IPS-11a (cell line): Measurements from ENCODE around the gene ZNF362.
"Not testable (repeated sequence)": the region's sequence is repeated elsewhere in the genome, so short reads cannot be mapped to it uniquely, and the experiment has no call there.

ENCODE experiments used
- H3K4me3 ChIP-seq: one replicate; pipeline ENCODE4 v1.5.1; 2013; ENCODE audit warnings: low read depth, low read length, control low read depth

The ZNF362 gene

DNA sequence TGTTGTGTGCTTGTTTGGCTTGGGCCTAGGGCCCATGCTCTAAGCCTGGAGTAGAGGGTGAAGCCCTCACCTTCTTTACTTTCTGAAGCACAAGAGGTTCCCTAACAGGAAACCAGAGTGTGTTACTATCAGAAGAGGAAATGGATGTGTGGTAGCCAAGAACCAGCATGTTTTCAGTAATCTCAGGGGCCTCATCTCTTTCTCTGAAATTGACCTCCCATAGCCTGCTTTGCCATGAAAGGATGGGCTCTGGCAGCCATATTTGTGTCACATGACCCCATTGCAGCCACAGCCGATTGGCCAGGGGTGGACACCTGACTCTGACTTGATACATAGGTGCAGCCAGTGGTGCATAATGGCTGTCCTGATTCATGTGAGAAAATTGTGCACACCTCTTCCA lies 46.0 kb downstream of the ZNF362 start:
- no peak overlapping the region for H3K4me3 ChIP-seq

DNA sequence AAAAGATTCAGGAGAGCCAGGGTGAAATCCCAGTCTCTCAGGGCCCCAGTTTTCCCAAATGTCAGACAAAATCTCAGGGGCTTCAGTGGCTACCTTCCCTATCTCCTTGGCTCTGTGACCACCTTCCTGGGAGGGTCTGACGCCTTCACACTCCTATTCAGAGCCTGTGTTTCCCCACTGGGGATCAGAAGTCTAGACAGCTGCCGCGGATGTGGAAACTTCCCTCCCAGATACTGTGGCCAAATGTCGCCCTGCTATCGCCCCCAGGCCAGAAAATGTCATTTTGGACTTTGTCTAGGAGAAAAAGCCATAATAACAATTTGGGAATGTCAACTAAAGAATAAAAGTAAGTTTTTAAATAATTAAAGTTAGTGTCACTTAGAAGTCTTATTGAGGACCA lies 48.7 kb downstream of the ZNF362 start:
- H3K4me3 ChIP-seq: no peak overlapping the region

DNA sequence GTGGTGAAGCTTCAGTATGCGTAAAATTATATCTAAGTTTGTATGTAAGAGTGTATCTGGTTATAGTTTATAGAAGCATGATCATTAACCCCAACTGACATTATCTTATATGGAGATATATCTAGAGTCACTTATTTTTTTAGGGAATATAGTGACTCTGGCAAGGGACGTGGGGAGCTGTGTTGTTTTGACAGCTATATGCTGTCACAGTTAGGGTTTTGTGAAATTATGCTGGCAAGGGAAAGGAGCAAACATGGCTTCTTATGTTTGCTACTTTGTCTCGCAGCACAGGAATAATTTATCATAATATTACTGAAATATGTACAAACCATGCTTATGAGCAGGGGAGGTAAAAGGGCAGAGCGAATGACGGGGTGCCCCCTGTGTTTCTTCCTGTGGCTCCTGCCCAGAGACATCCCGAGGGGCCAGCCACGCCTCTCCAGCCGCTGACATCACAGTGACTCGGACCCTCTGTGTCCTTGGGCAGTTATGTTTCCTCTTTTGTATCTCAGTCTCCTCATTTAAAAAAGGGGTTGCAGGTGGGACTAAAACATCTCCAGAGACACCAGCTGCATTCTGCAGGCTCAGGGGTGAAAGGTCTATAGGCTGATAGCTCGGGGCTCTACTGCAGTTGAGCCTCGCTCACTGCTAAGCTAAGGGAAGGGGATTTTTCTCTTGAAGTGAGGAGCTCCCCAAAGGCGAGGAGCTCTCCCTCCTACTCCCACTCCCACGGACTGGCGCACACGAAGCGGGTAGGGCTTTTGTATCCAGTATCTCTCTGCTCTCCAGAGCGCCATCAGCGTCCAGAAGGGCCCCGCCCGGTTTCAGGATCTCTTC lies 49.7 kb downstream of the ZNF362 start:
- no peak overlapping the region for H3K4me3 ChIP-seq

DNA sequence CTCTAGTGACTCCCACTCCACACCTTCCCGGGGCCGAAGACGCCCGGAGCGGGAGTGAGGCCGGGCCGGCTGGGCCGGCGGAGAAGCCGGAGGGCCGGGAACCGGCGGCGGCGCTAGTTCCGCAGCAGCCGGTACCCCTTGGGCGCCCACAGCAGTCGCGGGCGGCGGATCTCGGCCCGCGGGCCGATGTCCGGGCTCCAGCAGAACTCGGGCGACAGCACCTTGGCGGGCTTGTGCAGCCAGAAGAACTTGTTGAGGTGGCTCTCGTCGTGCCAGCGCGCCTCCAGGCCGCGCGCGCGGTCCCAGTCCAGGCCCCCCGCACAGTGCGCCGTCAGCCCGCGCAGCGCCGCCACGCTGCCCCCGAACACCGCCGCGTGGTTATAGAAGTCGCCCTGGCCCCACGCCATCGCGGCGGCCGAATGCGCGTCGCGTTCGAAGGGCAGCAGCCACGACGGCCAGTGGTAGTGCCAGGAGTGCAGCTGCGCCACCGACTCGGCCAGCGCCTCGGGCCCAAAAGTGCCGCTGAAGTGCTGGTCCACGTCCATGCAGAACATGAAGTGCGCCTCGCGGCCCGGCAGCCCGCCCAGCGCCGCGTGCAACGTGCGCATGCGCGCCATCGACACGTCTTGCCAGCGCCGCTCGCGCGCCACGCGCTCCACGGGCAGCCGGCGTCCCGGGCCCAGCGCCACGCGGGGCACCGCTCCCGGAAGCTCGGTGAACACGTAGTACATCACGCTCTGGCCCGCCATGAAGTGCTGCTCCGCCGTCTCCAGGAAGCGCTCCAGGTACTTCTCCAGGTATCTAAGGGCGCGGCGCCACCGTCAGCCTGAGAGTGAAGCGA lies 50.6 kb downstream of the ZNF362 start:
- no peak overlapping the region for H3K4me3 ChIP-seq

DNA sequence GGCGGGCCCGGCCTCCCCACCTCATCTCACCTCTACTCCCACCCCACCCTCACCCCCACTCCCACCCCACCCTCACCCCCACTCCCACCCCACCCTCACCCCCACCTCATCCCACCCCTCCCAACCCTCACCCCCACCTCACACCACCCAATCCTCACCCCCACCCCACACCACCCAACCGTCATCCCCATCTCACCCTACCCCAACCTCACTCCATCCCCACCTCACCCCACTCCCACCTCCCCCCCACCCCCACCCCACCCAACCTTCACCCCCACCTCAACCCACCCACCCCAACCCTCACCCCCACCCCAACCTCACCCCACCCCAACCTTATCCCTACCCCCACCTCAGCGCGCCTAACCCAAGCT lies 51.2 kb downstream of the ZNF362 start:
- no peak overlapping the region for H3K4me3 ChIP-seq

DNA sequence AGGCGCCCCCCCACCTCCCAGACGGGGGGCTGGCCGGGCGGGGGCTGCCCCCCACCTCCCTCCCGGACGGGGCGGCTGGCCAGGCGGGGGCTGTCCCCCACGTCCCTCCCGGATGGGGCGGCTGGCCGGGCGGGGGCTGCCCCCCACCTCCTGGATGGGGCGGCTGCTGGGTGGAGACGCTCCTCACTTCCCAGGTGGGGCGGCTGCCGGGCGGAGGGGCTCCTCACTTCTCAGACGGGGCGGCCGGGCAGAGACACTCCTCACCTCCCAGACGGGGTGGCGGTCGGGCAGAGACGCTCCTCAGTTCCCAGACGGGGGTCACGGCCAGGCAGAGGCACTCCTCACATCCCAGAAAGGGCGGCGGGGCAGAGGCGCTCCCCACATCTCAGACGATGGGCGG lies 53.1 kb downstream of the ZNF362 start:
- H3K4me3 ChIP-seq: not testable (repeated sequence)

DNA sequence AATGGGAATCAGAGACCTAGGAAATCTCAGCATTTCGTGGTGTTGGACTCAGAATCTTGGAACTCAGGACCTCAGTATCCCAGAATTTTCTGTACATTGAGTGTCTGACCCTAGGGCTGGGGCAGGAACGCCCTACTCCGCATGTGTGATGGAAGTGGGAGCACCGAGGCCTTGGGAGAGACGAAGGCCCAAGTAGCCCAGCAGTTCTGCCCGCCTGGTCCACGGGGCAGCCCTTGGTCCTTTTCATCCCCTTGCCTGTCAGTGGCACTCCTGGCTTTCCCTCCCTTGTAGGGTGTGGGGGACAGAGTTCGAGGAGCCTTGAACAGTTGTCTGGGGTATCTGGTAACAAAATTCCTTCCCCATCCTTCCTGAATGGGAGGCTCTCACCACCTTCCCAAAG lies 54.4 kb downstream of the ZNF362 start:
- H3K4me3 ChIP-seq: no peak overlapping the region

DNA sequence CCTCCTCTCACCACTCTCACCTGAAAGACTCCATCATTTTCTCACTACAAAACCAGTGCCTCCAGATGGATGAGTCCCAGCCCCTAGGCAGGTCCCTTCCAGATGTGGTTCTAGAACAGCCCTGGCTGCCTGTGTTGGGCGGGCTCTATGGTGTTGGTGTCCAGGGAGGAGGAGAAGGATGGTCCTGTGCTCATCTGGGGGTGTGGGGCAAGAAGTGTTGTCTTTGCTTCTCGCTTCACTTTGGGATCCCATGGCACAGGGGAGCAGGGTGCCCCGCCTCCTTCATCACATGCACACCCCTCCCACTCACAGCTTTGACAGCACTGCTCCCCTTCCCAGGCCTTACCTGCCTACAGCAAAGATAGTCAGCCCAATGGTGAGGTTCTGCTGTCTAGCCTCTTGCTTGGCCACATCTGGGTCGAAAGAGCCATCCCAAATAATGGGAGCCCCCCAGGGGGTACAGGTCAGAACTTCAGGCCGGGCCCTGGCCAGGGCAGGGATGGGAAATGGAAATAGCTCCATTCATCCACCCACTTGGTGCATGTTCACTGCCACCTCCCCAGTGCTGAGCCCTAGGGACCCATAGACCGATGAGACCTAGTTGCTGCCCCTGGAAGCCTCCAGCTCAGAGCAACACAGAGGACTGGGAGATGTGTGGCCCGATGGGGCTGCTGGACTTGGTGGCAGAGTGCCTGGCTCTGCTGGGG lies 55.6 kb downstream of the ZNF362 start:
- no peak overlapping the region for H3K4me3 ChIP-seq

DNA sequence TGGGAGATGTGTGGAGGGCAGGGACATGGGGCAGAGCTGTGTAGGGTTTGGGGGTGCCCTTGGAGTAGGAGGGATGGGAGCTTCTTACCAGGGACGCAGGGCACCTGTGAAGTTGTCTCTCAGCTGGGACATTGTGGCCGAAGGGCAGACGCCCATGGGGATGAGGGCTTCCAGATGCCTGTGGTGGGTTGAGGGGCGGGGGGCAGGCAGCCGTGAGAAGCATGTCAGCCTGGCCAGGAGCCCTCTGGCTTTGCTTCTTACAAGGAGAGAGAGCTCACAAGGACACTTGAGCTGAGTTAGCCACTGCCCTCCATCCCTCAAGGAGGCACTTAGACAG lies 56.1 kb downstream of the ZNF362 start:
- no peak overlapping the region for H3K4me3 ChIP-seq

DNA sequence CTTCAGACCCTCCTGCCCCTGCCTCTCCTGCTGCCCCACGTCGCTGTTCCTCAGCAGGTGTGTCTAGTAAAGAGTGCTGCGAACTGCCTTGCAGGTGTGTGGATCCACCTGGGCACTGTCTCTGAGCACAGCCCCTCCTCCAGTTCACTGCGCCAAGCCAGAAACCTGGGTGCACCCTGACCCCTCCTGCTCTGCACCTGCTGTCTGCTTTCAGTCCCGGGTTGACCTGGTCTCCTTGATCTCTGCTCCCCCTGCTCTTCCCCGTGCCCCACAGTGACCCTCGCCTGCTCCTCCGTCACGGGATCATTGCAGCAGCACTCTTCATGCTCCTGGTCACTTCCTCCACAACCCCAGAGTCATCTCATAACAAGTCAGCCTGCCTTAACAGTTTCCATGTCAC lies 58.1 kb downstream of the ZNF362 start:
- no peak overlapping the region for H3K4me3 ChIP-seq

DNA sequence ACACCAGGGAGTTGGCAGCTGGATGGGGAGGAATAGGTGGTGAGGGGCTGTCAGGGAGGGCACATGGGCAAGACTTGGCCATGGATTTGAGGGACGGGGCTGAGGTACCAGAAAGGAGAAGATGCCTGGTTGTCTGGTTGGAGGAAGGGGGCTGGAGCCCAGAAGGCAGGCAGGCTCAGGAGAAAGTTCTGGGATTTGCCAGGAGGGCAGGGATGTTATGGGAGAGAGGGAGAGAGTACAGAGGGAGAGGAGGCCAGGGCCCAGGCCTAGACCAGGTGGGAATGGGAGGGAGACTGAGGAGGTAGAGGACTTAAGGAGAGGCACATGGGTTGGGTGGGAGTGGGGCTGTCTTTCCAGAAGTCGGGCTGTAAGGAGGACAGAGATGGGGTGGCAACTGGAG lies 60.3 kb downstream of the ZNF362 start:
- H3K4me3 ChIP-seq: no peak overlapping the region

DNA sequence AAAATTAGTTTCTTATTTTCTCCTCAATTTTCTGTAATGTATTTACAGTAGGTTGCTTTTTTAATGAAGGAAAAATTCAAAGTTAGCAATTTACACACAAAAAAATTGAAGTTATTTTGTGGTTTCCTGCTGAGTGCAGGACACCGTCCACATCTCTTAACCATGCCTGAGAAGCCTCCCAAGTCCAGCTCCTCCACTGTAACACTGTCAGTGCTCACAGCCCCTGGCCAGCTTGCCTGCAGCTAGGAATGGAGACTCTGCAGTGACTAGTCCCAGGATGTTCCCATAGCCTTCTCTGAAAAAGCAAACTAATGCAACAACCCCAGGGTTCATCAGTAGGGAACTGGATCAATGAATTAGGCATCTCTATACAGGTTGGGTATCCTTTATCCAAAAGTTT lies 61.1 kb downstream of the ZNF362 start:
- H3K4me3 ChIP-seq: no peak overlapping the region

DNA sequence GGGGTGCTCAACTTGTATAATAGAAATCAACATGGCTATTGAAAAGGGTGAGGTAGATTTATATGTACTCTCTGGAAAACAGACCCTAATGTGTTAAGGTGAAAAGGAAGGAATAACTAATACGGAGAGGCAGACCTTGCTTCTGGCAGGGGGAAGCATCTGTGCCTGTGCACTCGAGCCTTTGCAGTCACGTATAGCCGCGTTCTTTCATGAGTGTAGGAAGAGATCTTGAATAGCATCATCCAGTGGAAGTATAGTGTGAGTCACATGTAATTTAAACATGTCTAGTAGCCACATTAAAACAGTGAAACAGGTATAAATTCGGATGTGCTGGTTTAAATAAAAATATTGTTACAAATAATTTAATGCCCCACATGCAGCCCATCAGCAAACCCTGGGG lies 61.7 kb downstream of the ZNF362 start:
- no peak overlapping the region for H3K4me3 ChIP-seq

DNA sequence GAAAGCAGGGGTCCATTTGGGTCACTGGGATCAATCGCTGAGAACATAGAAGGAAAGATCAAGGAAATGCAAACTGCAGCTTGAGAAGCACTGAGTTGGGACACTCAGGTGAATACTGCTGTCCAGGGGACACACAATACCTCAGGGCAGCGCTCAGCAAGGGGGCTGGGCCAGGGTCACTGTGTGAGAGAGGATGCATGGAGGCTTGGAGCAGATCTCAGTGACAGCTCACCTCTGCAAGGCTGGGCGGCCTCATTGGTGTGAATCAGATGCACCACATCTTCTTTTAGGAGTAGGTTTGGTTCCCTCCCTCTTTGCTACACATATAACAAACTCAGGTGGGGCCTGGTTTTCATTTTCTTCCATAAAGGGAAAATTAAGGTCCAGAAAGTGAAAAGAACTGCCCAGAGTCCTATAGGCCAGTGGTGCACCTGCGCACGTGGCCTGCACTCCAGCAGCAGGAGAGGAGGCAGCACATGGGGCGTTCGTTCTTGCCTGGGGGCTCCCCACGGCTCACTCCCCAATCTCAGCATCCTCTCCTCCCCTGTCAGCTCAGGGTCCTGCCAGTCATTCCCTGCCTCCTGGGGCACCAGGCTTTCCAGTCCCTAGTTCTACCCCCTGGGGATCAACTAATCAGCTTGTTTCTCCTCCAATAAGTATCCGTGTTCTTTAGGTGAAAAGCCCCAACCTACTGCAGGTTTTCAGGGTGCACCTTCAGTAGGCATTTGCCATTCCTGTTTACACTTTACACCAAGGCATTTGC lies 63.1 kb downstream of the ZNF362 start:
- no peak overlapping the region for H3K4me3 ChIP-seq

DNA sequence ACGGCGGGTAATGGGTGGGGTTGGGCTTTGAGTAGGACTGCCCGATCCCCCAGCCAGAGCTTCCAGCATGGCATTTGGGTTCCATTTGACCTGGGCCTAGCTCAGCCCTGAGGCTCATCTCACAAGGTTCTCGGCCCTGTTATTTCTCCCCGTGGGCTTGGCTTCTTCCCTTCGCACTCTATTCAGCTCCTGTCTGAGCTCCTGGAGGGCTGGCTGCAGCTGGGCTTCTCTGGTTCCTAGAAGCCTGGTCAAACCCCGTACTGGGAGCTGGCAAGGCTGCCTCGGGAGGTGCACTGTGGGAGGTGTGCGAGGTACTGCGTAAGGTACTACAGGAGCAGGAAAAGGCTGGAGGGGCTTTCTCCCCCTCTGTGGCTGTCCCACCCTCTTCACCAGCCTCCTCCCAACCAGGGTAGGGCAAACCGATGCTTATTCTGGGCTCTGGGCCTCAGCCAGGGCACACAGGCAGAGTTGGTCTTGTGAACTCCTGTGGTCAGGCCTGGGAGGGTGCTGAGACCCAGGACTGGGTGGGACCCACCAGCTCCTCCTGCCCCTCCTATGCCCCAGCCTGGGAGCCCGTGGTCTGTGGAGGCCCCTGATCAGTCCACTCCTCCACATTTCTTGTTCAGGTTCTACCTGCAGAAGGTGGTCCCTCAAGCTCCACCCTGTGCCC lies 63.8 kb downstream of the ZNF362 start:
- no peak overlapping the region for H3K4me3 ChIP-seq

DNA sequence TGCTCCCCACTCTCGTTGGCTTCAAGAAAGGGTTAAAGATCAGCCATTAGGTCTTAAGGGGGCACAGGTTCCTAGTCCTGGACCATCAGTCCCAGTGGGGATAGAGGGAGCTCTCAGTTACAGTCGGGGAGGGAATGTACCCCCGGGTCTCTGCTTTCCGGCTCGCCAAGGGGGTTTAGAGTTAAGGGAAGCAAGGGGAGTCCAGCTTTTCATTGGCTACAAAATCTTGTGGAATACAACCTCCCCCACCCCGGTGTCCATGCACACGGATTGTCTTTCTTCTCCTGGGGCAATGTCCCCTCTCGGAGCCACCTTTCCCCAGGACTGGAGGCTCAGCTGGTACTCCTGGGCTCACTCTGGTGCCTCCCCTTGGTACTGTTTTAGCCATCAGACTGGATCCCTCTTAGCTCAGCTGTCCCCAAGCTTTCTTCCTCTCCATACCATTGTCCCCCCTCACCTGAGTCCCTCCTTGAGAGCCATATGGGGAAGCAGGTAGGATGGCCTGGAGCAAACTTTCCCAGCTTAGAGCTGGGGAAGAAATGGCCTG lies 64.4 kb downstream of the ZNF362 start, which contains the start of gene A3GALT2:
TSS of gene A3GALT2 (minus strand) at position 480 of the 547 bp plus-strand sequence. CDS start at position 480, 0 bp downstream.
- H3K4me3 ChIP-seq: no peak within 1 kb of the TSS

DNA sequence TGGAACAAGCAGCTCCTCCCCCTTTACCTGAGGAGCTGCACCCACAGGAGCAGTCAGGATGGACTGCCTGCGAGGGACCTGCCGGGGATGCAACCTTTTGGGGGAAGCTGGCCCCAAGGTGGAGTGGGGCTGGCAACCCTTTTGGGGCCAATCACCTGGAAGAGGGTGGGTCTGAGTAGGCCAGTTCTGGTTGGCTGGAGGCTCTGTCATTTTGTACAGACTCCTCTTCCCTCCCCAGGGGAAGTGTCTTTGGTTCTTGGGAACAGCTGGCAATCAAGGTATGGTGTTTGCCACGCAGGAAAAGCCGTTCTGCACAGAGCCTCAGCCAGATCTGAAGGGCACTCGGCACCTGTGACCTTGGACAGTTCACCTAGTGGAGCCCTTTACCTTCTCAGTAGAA lies 64.9 kb downstream of the ZNF362 start:
- no peak overlapping the region for H3K4me3 ChIP-seq

DNA sequence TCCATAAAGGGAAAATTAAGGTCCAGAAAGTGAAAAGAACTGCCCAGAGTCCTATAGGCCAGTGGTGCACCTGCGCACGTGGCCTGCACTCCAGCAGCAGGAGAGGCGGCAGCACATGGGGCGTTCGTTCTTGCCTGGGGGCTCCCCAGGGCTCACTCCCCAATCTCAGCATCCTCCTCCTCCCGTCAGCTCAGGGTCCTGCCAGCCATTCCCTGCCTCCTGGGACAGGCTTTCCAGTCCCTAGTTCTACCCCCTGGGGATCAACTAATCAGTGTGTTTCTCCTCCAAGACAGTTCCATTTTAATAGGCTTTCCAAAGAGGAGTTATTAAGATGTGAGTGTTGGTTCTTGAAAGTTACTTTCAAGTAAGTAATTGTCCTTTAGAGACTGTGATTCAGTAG lies 65.8 kb downstream of the ZNF362 start:
- H3K4me3 ChIP-seq: no peak overlapping the region

DNA sequence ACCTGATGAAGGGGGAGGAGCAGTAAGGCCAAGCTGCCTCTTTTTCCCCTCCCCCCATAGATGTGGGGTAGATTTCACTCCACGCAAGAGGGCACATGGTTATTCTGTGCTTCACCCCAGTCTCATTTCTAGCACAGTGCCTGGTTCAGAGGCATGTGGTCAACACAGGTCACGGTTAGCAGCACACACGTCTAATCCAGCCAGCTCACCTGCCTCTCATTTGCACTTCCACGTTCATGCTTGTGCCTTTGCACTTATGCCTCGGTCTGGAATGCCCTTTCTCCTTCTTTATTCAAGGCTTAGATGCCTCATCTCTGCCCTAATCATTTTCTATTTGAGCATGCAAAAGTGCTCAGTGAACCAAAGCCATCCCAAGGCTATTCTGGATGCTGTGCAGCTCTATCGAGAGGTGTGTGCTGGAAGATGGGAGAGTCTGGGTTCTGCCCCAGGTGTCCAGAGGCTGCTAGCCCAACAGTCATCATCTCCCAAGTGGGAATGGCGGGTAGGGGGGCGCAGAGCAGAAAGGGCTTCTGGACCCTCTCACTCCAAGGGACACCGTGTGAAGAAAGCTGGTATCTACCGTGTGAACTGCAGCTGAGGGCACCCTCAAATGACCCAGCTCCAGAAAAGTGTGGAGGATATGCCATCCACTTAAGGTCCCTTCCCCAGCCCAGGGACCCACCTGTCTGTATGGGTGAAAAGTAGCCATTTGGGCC lies 66.7 kb downstream of the ZNF362 start:
- H3K4me3 ChIP-seq: no peak overlapping the region
